ENCODE measurements around the gene MARCKSL1.
"Not testable (repeated sequence)": the region's sequence is repeated elsewhere in the genome, so short reads cannot be mapped to it uniquely, and the experiment has no call there.

MARCKSL1 gene

GRCh38 chr1:32333251-32333963 is 2.6 kb downstream of the MARCKSL1 start:
- DNase-seq (ENCODE audit: low read depth in 2 of 2), result no peak

- DNase-seq (ENCODE audit: low read depth in 2 of 2), result no peak
Measured at GRCh38 chr1:32332290-32333079, 3.5 kb downstream of the MARCKSL1 start.

- no peak for DNase-seq (ENCODE audit: low read depth in 2 of 2)
Measured at GRCh38 chr1:32331549-32331948, 4.5 kb downstream of the MARCKSL1 start.

GRCh38 chr1:32330558-32331151 is 5.4 kb downstream of the MARCKSL1 start:
- DNase-seq (ENCODE audit: low read depth in 2 of 2), result no peak

- no peak for DNase-seq (ENCODE audit: low read depth in 2 of 2)
Measured at GRCh38 chr1:32329931-32330466, 6.0 kb downstream of the MARCKSL1 start.

GRCh38 chr1:32327204-32327603 is 8.8 kb downstream of the MARCKSL1 start:
- no peak for DNase-seq (ENCODE audit: low read depth in 2 of 2)

- no peak for DNase-seq (ENCODE audit: low read depth in 2 of 2)
Measured at GRCh38 chr1:32321712-32322291, 14.2 kb downstream of the MARCKSL1 start.

GRCh38 chr1:32318127-32318869 is 17.7 kb downstream of the MARCKSL1 start:
- no peak for DNase-seq (ENCODE audit: low read depth in 2 of 2)

GRCh38 chr1:32316903-32317277 is 19.1 kb downstream of the MARCKSL1 start:
- DNase-seq (ENCODE audit: low read depth in 2 of 2), result no peak

GRCh38 chr1:32311709-32312393 is 24.2 kb downstream of the MARCKSL1 start:
- DNase-seq (ENCODE audit: low read depth in 2 of 2), result no peak

GRCh38 chr1:32309960-32310359 is 26.1 kb downstream of the MARCKSL1 start:
- DNase-seq (ENCODE audit: low read depth in 2 of 2), result no peak

GRCh38 chr1:32307324-32307723 is 28.7 kb downstream of the MARCKSL1 start:
- DNase-seq (ENCODE audit: low read depth in 2 of 2), result no peak

- no peak for DNase-seq (ENCODE audit: low read depth in 2 of 2)
Measured at GRCh38 chr1:32305310-32305709, 30.7 kb downstream of the MARCKSL1 start.

- DNase-seq (ENCODE audit: low read depth in 2 of 2), result no peak
Measured at GRCh38 chr1:32303997-32304622, 31.9 kb downstream of the MARCKSL1 start.

GRCh38 chr1:32303358-32303757 is 32.7 kb downstream of the MARCKSL1 start:
- DNase-seq (ENCODE audit: low read depth in 2 of 2), result no peak

- no peak for DNase-seq (ENCODE audit: low read depth in 2 of 2)
Measured at GRCh38 chr1:32299327-32299726, 36.7 kb downstream of the MARCKSL1 start.

- DNase-seq (ENCODE audit: low read depth in 2 of 2), result not testable (repeated sequence)
Measured at GRCh38 chr1:32298211-32298610, 37.8 kb downstream of the MARCKSL1 start.

- peak; percentile 94 to 97 for DNase-seq (ENCODE audit: low read depth in 2 of 2)
Measured at GRCh38 chr1:32291708-32292538, 44.1 kb downstream of the MARCKSL1 start, which contains the start of gene HDAC1. Gene HDAC1 (plus strand): TSS chr1:32292083. CDS start chr1:32292170, 87 bp downstream.

- DNase-seq (ENCODE audit: low read depth in 2 of 2), result no peak
Measured at GRCh38 chr1:32291145-32291707, 44.8 kb downstream of the MARCKSL1 start.

All from stimulated activated CD8-positive, alpha-beta memory T cell treated with anti-CD3 and anti-CD28 coated beads, Interleukin-7, amount 100 ng/mL, for 4 hours (primary cell).